Tibial nerve (tissue), 4 donors: Measurements from ENCODE around the gene ABCA6.
A peak's percentile ranks its signal among the peaks of the same experiment; 100 is the strongest.

Experiments used
- CTCF ChIP-seq, 5 experiments: fragments of 200-600 bp in 3 of 5; fragments of 450-650 bp in 2 of 5; sonication (generic) in 3 of 5; IDR thresholded peaks; one replicate each; pipeline ENCODE4 v1.5.1; 2016 to 2019; ENCODE audit warnings: antibody characterized with exemption in 5 of 5, mild to moderate bottlenecking in 3 of 5, moderate library complexity in 2 of 5
- EP300 ChIP-seq, 2 donors: sonication (generic); formaldehyde crosslinking; IDR thresholded peaks; one replicate each; pipeline ENCODE4 v1.6.1; 2017; ENCODE audit warnings: antibody characterized with exemption in 2 of 2, mild to moderate bottlenecking in 1 of 2
- POLR2A ChIP-seq, 2 donors: fragments of 450-650 bp; IDR thresholded peaks; one replicate each; pipeline ENCODE4 v1.6.1; 2017; ENCODE audit warnings: antibody characterized with exemption in 2 of 2, mild to moderate bottlenecking in 2 of 2, moderate library complexity in 2 of 2

DNA sequence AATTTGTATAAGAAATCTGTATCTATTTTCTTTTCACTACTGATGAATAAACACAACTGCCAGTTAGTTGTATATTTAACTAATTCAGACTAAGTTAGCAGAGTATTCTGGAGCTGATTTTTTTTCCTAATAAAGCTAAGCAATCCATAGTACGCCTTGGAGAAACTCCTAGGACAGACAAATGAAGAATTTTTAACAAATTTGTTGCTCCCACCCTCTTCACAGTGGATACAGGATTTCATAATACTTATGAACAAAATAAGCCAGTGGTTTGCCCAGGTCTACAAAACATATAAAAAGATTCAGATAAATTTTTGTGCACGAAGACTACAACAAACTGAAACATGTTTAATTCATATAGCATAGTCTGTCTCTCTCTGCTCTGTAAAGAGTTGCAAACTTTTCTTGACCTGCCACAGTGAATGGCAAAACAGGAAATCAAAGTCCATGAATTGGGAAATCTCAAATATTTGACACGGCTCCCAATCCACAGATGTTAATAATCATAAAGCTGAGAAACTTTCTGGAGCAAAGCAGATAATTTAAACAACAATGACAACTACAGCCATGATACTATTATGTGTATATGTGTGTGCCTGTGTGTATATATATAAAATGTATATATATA is 594 bp upstream of the ABCA6 start:
- TF ChIP-seq CTCF (IDR thresholded peaks at IDR 0.05): no peak
- no peak for TF ChIP-seq POLR2A (IDR thresholded peaks at IDR 0.05)
- TF ChIP-seq EP300 (IDR thresholded peaks at IDR 0.05): peak in 1 of 2 donors; percentile 67
